ENCODE measurements around the gene TRPV6.

The TRPV6 gene

DNA sequence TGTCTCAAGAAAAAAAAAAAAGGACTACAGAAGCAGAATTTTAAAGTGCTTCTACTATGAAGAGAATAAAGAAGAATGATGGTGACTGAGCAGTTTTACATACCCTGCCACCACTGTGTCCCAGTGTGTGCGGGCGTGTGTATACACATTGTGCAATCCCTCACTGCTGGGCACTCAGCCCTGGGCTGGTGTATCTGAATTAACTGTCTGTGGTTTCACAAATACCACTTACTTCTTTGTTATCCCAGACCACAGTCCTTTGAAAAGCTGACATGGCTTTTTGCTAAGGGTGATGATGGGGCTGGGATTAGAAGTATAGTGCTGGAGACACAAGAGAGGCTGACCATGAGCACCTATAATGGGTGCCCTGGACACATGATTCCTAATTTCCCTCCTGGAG lies 21.1 kb upstream of the TRPV6 start:
- no peak for DNase-seq

DNA sequence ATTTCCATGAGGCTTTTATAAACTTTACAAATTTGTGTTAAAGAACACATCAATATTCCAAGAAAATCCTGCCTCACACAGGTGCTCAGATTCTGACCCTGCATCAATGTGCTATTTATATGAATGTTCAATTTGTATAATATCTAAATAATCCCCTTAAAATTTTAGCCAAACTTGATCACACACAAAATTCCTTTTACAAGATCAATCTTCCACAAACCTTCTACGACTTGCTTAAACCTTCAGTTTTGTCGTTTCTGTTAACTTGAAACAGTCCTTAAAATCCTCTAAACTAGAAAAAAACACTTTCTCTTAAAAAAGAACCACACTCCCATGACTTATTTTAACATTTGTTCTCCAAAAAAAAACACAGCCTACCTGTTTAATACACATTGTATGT lies 20.2 kb upstream of the TRPV6 start:
- DNase-seq, result no peak

DNA sequence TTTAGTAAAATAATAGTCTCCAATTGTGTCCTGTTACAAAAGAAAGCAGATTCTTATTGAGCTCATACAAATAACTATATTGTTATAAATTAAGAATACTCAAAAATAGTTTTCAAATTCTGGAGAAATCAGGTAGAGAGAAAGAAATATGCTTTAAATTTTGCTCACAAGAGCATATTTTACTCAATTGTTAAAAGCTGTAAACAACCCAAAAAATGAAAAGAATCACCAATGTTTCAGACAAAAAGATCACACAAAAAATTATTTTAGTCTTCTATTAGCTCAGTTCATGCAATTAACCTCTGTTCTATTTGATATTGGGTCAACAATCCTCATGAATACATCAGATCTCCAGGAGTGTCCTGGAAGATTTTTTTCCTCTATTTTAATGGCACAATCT lies 18.6 kb upstream of the TRPV6 start:
- no peak for DNase-seq

DNA sequence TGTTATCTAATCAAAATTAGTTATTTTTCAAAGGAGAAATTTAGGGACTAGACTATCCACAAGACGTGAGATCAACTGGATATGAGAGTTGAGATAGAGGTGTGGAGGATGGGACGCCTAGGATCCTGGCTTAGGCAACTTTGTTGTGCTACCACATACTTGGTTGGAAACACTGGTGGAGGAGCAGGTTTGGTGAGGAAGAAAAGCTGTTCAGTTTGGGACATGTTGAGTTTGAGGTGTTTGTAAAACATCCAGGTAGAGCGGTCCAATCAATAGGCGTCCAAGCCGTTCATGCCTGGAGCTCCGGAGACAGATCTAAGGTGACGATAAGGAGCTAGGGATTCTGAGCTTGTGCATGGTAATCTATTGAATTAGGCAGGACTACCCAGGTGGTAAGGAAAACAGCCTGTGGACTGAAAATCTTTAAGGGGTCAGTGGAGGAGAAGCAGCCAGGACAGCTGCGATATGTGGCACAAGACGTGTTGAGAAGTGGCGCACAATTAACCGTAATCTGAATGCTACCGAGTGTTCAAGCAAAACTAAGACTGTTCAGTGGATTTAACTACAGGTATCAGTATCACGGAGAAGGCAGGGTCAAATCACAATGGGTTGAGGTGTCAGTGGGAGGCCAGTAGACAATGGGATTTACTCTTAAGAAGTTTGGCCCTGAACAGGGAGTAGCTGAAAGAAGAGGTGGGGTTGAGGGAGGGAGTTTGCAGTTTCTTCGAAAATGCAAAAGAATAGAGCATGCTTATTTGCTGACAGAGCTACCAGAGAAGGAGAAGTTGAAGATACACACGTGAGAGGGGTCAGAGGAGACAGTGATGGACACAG lies 16.1 kb upstream of the TRPV6 start:
- no peak for DNase-seq

DNA sequence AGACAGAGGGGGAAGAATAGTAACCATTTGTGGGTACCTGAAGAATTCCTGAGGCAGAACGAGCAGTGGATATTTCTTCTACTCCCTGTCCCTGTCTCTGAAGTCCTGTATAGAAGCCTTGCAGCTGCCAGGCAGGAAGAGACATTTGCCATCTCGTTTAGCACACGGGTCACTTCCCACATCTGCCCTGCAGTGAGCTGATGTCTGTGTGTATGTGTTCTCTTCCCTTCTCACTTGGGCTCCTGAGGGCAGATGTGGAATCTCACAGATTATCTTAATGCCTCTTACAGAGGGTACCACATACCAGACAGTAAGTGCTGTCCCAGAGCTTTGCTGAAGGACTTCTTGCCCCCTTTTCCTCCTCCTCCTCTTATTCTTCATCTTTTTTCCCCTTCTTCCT lies 14.1 kb upstream of the TRPV6 start:
- DNase-seq, result no peak

DNA sequence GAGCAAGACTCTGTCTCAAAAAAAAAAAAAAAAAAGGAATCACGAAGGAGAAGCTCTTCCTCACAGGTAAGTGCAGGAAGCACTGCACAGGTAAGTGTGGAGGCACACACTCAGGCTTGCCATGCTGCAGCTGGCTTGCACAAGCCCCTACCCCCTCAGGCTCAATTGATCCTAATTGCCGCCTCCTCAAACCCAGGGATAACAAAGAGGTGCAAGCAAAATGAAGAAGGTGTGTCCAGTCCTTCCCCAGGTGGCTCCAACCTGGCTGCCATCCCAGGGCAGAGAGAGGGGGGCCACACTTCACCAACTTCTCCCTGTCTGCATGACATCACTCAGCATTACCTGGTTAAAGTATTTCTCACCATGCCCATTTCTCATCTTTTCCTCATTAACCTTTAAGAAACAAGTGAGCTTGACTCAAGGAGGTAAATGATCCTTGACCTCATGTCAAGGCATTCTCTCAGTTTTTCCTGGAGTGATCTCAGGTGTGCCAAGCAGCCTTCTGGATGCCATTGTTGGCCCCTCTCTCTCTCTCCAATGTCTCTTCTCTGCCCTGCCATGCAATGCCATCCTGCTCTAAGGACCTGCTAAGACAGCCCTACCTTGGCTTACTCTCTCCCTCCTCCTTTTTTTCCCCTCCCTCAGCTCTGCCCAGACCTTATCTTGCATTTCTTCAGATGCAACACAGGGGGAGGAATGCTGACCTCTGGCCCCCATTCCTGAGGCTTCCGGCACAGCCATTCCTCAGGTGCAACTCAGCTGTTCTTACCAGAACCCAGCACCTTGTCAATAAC lies 13.0 kb upstream of the TRPV6 start:
- no peak for DNase-seq

DNA sequence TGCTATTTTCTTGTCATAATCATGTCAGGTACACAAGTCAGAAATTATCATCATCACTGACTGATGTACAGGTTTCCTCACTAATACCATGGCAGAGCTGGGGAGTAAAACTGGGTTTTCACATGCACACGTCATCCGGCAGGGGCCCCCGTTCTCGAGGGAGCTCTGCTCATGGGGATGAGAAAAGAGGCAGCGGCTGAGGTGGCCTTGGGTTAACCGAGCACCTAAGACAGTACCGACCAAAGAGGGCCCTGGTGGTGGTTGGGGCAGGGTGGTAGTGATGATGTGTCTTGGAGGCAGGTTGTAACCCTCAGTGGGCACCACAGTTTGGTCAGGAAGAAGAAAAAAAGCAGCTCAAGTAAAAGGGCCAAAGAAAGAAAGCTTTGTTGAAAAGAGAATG lies 12.1 kb upstream of the TRPV6 start:
- no peak for DNase-seq

DNA sequence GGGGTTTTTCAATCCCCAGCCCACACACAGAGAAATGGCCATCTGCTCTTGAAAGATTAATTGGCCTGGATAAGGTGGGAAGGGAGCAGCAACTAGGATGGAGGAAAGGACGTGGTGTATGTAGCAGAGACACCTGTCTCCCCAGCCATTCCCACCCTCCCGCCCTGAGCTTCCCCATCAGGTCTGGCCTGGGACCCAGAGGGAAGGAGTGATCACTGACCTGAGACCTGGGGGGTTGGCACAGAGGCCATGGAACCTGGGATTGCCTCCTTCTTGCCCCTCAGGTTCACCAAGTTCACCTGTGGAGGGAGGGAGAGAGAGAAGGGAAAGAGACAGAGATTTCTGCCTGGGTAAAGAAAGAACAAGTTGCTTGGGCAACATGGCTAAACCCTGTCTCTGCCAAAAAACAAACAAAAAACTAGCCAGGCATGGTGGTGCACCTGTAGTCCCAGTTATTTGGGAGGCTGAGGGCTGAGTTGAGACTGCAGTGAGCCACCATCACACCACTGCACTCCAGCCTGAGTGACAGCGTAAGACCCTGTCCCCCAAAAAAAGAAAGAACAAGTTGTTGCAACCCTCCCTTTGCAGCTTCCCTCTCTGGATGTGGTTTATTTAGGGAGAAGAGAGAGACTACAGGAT lies 11.3 kb upstream of the TRPV6 start:
- no peak for DNase-seq

DNA sequence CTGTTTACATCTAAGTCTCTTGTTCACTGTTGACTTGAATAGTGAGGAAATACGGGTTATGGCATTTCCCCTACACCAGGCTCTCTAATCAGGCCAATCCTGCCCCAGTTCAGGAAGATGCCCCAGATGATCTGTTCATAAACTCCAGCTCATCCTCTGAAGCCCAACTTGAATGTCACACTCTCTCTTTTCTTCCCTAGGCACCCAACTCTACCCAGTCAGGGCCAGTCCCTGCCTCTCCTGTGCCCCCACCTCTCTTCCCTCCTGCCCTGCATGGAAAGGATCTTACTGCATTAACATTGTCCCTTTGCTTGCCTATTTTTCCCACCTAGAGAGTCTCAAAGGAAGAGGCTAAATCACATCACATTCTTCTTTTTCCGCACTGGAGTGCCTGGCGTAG lies 10.6 kb upstream of the TRPV6 start:
- DNase-seq, result no peak

DNA sequence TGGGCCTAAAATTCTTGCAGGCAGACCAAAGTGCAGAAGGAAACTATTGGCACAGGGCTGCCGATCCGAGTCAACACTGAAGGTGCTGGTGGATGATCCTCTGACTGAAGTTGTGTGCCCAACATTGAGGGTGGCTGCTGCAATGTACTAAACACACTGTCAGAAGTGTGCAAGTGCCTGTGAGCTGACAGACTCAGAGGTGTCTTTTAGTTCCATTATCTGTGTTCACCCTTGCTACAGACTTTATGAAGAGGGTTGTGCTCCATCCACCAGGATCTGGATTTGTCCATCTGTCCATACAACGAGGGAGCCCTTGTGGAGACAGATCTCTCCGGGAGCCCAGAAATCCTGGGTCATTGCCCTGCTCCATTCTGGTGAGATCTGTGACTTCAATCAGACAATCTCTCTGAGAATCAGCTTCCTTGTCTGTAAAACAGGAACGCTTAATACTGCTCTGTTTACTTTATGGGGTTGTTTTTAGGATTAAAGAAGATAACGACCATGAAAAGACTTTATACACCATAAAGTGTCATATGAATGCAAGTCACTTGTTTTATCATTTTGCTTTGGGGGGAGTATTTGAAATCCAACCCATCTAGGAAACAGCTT lies 9.5 kb upstream of the TRPV6 start:
- no peak for DNase-seq

DNA sequence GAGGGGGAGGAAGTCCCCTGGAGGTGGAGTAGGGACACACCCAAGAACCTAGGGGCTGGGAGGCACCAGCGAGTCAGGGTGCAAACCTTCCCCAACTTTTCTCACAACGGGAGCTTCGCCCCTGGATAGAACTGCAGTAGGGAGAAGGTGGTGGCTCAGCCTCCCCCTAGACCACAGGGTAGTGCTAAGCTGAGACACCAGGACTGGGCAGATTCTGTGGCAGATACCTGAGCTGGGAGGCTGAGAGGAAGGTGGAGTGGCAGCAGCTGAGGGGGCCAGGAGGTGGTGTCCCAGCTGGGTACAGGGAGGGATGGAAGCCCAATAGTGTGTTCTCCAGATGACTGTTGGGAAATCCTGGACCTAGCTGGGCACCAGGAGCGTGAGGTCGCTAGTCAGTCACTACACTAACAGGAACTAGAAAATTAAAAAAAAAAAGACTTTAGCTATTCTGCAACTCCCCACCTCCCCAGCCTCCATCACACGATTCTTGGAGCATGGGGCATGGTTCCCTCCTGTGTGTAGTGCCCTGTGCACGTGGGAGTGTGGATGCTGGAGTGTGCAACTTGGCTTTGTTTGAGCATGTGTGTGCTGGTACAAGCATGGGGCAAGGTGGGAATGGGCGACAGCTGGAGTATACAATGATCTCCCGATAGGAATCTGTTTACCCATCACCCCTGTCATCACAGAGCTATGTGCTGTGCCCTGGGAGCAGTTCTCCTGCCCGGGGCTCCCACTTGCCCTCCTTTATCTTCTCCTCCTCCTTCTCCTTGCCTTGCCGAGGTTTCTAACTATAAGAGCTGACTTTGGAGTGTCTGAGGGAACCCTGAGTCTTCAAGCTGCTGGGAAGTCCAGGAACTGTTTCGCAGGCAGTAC lies 8.8 kb upstream of the TRPV6 start:
- DNase-seq, result no peak

DNA sequence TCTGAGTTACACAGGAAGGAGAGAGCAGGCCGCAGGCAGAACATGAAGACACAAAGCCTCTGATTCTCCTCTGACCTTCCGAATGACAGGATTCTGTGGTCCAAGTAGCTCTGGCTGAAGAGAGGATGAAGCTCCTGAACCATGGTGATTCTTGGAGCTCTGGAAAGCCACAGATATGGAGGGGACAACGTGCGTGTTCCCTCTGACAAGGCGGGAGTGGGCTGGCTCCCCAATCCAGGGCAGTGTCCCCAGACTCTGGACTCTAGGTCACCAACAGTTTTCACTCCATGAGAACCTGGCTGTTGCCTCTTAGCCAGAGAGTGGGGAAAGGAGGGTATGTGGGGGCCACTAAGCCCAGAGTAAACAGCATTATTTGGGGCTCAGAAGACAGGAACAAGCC lies 7.4 kb upstream of the TRPV6 start:
- DNase-seq, result no peak

DNA sequence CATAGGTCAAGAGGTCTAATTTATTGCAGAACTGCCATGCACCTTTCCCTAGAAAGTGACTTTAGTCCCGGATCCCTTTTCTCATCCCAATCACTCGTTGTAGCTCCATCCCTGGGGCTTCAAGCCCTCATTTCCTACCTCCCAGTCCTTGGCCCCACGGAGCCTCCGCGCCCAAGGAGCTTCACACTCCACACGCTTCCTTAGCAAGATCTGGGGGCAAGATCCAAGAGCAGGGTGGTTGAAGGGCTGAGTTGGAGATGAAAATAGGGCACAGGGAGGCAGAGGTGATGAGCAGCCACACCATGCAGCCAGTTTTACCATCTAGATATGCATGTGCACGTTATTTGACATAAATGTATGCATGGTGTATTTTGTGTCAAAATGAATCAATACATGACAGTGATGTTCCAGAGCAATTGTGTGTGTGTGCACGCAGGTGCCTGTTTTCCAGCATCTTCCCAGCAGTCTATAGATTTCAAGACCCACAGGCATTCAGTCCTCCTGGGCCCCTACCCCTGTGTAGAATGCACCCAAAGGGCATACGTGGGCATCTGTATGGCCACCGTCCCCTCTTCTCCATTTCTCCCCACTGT lies 6.0 kb upstream of the TRPV6 start:
- no peak for DNase-seq

DNA sequence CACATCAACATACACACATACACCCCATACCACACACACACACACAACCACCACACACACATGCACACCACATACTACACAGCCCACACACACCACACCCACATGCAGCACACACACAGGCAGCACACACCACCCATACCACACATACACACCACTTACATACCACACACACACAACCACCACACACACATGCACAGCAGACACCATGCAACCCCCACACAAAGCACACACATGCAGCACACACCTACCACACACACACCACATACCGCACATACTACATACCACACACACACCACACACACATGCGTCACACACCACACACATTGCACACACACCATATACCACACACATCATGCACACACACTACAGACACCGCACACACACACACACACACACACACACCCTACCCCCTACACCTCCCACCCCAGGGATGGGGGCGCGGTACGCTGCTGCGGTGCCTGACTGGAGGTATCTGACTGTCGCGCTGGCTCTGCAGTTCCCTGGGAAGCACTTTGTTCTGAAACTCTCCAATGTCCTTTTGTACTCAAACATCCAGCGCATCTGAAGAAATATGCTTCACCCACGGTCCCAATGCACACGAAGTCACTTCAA lies 5.4 kb upstream of the TRPV6 start:
- no peak for DNase-seq

DNA sequence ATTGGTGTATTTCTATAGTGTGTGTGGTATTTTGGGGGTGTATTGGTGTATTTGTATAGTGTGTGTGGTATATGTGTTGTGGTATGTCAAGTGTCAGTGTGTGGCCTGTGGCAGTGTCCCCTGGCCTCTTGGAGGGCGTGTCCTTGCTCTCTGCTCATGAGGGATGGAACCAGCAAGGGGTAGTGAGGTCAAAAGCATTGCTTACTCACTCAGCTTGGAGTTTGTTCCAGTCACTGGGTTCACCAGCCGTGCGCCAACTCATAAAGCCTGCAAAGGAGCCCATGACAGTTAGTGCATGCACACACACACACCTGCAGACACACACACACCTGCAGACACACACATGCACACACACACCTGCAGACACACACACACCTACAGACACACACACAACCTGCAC lies 4.3 kb upstream of the TRPV6 start:
- DNase-seq, result no peak

DNA sequence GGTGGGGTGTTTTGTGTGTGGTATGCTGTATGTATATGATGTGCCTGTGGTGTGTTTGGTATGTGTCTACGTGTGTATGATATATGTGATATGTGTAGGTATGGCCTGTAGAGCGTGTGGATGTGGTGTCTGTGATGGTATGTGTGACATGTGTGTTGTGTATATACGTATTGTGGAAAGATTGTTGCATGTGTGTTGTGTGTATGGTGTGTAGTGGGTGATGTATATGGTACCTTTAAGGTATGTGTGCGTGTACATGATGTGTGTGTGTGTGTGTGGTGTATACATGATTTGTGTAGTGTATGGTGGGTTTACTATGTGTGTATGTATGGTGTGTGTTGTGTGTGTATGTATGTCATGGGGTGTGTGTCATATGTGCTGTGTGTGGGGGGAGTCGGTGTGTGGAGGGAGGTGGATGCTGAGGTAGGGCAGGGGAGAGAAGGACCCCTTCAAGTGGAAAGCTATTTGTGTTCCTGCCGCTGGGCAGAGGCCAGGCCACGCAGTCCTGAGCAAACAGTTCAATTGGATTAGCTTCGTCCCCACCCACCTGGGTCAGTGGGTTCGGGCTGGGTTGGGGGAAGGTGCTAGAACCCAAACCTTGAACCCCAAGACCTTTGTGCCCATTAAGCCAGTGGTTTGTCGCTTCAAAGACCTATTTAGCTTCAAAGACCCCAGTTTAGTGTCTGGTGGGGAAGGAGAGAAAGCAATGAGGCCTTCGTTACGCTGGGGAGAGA lies 1.9 kb upstream of the TRPV6 start:
- DNase-seq, result no peak

DNA sequence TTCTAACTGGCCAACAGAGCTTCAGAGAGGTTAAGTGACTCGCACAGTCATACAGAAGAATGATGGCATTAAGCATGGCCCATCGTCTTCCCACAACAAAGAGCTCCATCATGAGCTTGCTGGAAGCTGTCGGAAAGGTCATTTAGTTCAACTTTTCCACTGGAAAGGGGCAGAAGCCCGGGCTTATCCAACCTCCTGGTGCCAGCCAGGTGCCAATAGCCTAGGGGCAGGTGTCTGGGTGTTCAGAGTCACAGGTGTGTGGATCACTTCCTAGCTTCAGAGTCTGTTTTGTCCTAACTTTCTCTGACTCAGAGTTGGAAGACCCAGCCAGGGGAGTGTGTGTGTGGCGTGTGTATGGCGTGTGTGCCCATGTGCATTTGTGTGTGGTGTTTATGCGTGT lies 1.3 kb upstream of the TRPV6 start:
- no peak for DNase-seq

DNA sequence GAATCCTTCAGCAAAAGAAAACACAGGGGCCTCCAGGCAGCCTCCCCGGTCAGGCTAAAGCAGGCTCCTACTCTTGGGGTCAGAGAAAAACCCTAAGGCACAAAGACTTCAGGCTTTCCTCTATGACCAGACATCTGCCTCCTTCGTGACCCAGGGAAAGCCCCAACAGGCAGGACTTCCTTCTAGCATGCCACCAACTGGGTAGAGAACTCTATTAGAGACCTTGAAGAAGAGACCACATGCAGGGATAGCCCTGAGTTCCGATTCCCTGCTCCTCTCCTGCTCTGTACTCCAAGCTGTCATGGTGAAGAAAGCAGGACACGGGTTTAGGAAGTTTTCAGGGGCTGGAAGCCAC lies 1.3 kb downstream of the TRPV6 start:
- no peak for DNase-seq

DNA sequence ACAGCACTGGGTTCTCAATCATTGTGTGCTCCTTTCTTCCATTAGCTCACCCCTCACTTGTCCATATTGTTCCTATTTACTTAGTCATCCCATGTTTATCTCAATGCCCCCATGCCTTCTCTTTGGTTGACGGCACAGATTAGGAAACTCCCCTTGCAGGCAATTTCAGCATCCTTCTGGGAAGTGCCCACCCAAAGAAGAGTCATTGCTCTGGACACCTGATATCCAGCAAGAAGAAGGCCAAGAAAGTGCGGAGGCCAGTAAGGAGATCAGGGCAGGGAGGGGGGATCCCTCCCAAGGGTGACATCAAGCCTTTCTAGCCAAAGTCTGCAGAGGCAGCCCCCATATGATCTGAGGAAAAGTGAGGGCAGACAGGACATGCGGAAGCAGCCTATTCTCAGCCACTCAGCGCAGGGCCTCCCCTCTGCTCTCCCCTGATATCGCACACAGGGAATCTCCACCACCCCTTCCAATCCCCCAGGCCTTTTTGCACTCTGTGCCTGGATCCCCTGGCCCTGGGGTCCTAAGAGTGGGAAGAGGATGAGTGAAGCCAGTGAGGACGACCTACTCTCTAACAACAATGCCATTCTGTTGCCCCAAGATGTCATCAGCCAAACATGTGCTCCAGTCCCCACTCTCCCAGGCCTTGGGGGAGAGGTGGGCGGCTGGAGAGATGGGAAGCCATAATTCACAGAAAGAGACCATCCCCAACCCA lies 1.8 kb downstream of the TRPV6 start:
- DNase-seq, result no peak

DNA sequence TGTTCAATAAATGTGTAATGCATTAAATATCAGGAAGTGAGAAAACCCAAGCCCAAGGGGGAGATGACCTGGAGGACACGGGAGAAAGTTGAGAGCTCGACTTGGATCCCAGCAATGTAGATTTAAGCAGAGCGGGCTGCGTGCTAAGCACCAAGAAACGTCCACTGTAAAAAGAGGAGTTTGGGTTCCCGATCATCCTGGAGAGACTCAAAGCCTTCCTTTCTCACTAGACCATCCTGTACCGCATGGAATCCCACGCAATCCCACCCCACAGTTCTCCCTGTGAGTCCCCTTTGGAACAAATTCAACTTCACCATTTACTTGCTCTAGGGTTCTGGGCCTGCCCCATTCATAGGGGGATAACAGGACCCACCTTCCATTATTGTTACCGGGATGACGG lies 2.4 kb downstream of the TRPV6 start:
- DNase-seq, result no peak

DNA sequence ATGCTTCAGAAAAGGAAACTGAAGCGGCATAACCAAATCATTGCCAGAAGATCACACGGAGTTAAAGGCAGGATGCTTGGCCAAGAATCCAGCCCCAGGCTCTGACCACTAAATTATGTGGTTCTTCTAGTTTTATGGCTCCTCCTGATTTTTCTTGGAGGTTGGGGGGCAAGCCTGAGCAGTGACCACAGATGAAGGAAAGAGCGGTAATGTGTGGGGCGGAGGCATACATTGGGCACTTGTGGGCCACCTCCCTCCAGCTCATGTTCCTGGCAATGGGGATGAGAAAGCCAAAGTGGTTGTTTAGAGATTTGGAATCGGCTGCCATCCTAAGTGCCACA lies 3.2 kb downstream of the TRPV6 start:
- DNase-seq, result no peak

Measured in amniotic stem cell (primary cell).